Activated CD4-positive, alpha-beta T cell treated with anti-CD3 and anti-CD28 coated beads, Interleukin-2, amount 50 U/mL, for 48 hours (primary cell): ENCODE measurements around the gene TMEM59L.

Experiments
- DNase-seq, 2 experiments: peaks; one replicate each; pipeline ENCODE4 v3.0.0-alpha.2; 2020

The TMEM59L gene

GRCh38 chr19:18660051-18660910 is 47.6 kb downstream of the TMEM59L start:
- no peak for DNase-seq

- no peak for DNase-seq
Observed at GRCh38 chr19:18660939-18661670, 48.4 kb downstream of the TMEM59L start.

GRCh38 chr19:18662972-18663732 is 50.5 kb downstream of the TMEM59L start:
- DNase-seq = no peak

- no peak for DNase-seq
Observed at GRCh38 chr19:18663940-18664530, 51.4 kb downstream of the TMEM59L start.

DNA sequence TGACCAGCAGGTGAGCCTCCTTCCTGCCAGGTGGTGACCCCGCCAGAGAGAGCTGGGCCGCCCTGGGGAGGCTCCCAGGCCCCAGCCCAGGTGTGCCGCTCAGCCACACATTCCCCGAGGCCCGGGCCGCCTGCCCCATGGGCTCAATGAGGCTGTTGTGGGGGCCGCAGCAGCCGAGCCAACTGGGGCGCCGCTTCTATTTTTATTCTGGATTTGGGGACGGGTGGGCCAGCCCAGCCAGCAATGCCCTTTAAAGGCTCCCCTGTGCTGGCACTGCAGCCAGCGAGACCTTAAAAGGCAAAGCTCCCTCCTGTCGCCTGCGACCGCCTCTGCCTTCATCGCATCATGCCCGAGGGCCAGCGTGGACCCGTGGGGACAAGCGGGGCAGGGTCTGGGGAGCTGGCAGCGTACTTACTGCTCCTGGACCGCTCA is 53.1 kb downstream of the TMEM59L start:
- DNase-seq = no peak

DNA sequence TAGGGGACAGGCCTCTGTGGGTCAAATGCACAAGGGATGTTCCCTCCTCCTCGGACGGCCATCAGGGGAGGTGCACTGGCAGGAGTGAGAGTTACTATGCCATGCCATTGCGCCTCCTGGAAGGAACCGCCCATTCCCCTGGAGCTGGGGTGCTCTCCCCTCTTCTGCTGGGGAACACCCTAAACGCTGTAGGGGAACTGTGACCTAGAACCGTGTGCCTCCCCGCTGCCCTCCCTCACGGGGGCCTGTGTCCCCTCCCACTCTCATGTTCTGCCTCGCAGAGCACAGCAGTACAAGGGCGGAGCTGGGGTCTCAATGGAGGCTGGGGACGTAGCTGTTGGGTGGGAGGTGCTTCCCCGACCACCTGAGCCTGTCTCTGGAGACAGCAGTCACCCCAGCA is 53.6 kb downstream of the TMEM59L start:
- no peak for DNase-seq

GRCh38 chr19:18666784-18667183 is 54.1 kb downstream of the TMEM59L start:
- DNase-seq = no peak

- no peak for DNase-seq
Observed at GRCh38 chr19:18667531-18668251, 55.0 kb downstream of the TMEM59L start.

DNA sequence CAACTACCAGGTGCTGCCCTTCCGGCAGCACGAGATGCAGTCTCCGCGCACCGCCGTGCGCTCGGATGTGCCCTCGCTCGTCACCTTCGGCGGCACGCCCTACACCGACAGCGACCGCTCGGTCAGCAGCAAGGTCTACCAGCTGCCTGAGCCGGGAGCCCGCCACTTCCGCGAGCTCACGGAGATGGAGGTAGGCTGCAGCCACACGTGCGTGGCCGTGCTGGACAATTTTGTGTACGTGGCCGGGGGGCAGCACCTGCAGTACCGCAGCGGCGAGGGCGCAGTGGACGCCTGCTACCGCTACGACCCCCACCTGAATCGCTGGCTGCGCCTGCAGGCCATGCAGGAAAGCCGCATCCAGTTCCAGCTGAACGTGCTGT is 55.6 kb downstream of the TMEM59L start:
- DNase-seq = no peak

- DNase-seq = no peak
Observed at GRCh38 chr19:18668744-18669523, 56.3 kb downstream of the TMEM59L start.

DNA sequence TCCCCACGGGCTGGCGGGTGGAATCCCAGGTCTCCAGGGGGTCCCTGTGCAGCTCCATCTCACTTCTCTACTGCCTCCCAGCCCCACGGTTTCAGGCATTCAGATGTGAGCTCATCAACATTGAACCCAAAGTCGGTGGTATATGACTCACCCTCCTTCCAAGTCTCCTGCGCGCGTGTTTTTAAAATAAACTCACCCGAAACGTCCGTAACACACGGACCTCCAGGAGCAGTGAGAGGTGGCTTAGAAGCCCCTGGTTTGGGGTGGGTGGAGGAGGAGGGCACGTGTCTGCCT is 56.8 kb downstream of the TMEM59L start:
- DNase-seq = no peak

DNA sequence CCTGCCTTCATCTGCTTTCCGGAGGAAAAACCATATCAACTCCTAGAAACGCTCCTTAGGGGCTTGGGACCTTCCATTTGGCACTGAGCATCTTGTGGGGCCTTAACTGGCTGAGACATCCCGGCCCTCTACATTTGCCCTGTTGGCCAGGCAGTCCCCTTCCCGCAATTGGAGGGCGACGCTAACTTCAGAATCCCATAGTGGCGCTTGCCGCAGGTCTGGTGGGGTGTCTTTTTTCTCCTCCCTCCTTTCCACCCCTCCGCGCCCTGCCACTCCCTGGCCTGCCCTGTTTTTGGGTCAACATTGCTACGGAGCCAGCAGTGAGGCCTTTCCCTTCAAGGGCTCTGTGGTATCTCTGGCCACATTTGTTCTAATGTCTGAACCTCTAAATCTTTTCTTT is 57.2 kb downstream of the TMEM59L start:
- no peak for DNase-seq

- no peak for DNase-seq
Observed at GRCh38 chr19:18670312-18670711, 57.6 kb downstream of the TMEM59L start.
